Amniotic epithelial cell (primary cell): ENCODE data around the gene ATMIN.

Experiments used
- DNase-seq: peaks from one replicate; pipeline ENCODE4 v3.0.0-alpha.2; 2010; ENCODE audit warnings: low read depth

The ATMIN gene

DNA sequence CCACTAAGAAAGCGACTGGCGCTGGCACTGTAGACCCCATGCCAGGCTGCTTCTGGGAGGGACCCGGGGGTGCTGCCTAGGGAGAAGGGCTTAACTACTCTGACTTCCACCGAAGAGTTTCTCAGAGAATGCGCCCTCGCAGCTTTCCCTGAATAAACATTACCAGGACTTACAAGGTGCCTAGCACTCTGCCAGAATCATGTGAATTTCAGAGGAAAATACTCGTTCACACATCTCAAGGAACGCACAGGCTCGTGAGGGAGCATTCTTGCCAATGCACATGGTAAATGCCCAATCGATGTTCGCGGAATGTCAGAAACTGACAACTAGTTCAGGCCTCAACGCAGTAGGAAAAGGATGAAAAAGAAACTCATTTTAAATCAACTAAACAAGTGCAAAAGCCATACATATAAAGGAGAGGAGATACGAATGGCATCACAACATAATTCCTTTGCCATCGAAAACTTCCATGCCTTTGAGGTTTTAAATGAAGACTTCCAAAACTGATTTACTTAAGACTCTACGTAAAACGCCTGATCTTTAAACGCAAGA is 30.0 kb upstream of the ATMIN start:
- DNase-seq, result no peak

GRCh38 chr16:81006211-81006812 is 29.3 kb upstream of the ATMIN start:
- DNase-seq, result peak; percentile 30

- DNase-seq, result peak; percentile 98
Measured at GRCh38 chr16:81006813-81007695, 28.6 kb upstream of the ATMIN start, which contains the start of the genes CENPN and CMC2. TSS of gene CENPN (plus strand) at chr16:81007214. CDS start at chr16:81011940, 4,726 bp downstream. TSS of gene CMC2 (minus strand) at chr16:81006885. CDS start at chr16:80997394, 9,491 bp downstream.

- DNase-seq, result no peak
Measured at GRCh38 chr16:81008505-81008789, 27.2 kb upstream of the ATMIN start.

GRCh38 chr16:81012974-81013373 is 22.7 kb upstream of the ATMIN start:
- DNase-seq, result no peak

- DNase-seq, result no peak
Measured at GRCh38 chr16:81014672-81015071, 21.0 kb upstream of the ATMIN start.

DNA sequence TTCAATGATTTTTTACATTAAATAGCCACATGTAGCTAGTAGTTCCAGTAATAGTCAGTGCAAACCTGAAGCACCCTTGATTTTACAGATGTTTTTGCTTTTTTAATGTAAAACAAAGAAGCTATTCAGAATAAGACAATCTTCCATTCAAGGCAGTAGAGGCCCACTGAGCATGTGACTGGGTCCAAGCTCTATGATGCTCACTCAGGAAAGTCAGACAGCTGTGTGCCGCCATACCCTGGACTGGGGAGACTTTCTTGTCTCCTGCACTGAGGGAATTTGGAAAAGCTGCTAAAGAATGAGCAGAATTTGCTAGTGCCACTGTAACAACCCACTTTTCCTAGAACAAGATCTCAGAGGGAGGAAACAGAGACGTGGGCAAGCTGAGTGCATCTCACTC is 17.1 kb upstream of the ATMIN start:
- DNase-seq, result no peak

GRCh38 chr16:81026429-81026828 is 9.2 kb upstream of the ATMIN start:
- DNase-seq, result peak; percentile 68

GRCh38 chr16:81029930-81030604 is 5.6 kb upstream of the ATMIN start:
- no peak for DNase-seq

- DNase-seq, result peak; percentile 20
Measured at GRCh38 chr16:81035975-81036750, 521 bp downstream of the ATMIN start.

- DNase-seq, result no peak
Measured at GRCh38 chr16:81036751-81037350, 1.2 kb downstream of the ATMIN start.

GRCh38 chr16:81040131-81040530 is 4.5 kb downstream of the ATMIN start:
- no peak for DNase-seq

GRCh38 chr16:81040842-81041241 is 5.2 kb downstream of the ATMIN start:
- peak; percentile 71 for DNase-seq

- DNase-seq, result no peak
Measured at GRCh38 chr16:81041696-81042095, 6.1 kb downstream of the ATMIN start.

- DNase-seq, result no peak
Measured at GRCh38 chr16:81042821-81043220, 7.2 kb downstream of the ATMIN start.

DNA sequence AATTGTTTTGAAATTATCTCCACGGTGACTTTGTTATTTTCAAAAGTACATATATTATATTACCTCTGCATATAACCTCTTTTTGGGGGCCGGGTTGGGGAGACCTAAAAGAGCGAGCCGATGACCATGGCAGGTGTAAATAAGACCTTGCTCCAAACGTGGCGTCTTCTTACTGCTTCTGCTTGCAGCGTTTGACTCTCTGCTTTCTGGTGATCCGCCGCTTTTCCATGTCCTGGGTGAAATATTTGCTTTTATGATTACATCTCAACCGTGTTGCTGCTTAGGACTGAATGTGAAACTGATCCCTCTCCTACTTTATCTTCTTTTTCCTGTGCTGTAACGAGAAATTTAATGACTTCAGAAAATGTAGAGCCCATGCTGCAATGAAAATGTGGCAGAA is 18.1 kb downstream of the ATMIN start:
- no peak for DNase-seq

- no peak for DNase-seq
Measured at GRCh38 chr16:81060576-81061306, 25.1 kb downstream of the ATMIN start.

- DNase-seq, result no peak
Measured at GRCh38 chr16:81061307-81061640, 25.6 kb downstream of the ATMIN start.

DNA sequence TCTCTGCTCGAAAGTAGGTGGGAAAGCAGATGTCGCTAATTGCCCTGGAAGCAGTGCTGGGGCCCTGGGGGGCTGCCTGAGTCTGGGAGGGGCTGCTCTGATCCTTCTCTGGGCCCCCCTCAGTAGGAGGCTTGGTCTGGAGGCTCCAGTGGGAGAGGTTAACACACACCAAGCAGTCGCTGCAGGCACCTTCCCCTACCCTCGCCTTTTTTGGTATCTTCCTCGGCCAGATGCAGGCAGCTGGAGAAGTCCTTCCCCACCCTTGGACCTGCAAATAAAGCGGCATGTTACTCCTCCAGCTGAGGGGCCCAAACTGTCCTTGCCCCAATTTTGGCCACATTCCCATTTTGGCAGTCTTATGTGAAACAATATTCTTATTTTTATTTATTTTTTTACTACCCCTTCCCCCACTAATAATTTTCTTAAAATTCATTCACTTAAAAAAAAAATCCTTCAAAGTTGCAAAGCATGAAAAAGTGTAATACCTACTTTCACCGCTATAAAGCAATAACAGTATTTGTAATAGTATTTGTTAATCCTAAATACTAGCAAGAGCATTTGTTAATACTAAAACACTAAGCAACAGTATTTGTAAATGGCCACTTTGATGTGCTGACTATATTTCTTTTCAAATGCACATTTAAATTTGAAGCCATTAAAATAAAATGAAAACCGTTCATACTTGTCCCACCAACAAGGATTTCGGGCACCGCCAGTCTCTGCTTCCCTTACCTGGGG is 26.4 kb downstream of the ATMIN start:
- no peak for DNase-seq

GRCh38 chr16:81066681-81067080 is 31.0 kb downstream of the ATMIN start:
- peak; percentile 32 for DNase-seq
